Stimulated activated CD8-positive, alpha-beta memory T cell treated with anti-CD3 and anti-CD28 coated beads, Interleukin-4, amount 100 ng/mL, for 1 hour (primary cell): ENCODE results near the gene CLTCL1.
"Not testable (repeated sequence)": the region's sequence is repeated elsewhere in the genome, so short reads cannot be mapped to it uniquely, and the experiment has no call there.

Experiments used
- DNase-seq, 2 donors: peaks; one replicate each; pipeline ENCODE4 v3.0.0-alpha.2; 2020; ENCODE audit warnings: low read depth in 2 of 2, low spot score in 1 of 2

Gene CLTCL1

GRCh38 chr22:19290400-19291217 is 910 bp downstream of the CLTCL1 start:
- DNase-seq, result no peak

- DNase-seq, result no peak
These were observed 1.9 kb downstream of the CLTCL1 start for GRCh38 chr22:19289475-19290161.

GRCh38 chr22:19287889-19288288 is 3.6 kb downstream of the CLTCL1 start:
- no peak for DNase-seq

GRCh38 chr22:19287076-19287707 is 4.3 kb downstream of the CLTCL1 start:
- DNase-seq, result no peak

- no peak for DNase-seq
These were observed 5.7 kb downstream of the CLTCL1 start for GRCh38 chr22:19285831-19286230.

- not testable (repeated sequence) for DNase-seq
These were observed 12.4 kb downstream of the CLTCL1 start for GRCh38 chr22:19279143-19279542.

- no peak for DNase-seq
These were observed 13.7 kb downstream of the CLTCL1 start for GRCh38 chr22:19277785-19278184.

- no peak for DNase-seq
These were observed 15.5 kb downstream of the CLTCL1 start for GRCh38 chr22:19275919-19276600.

GRCh38 chr22:19275513-19275912 is 16.0 kb downstream of the CLTCL1 start:
- no peak for DNase-seq

- no peak for DNase-seq
These were observed 16.4 kb downstream of the CLTCL1 start for GRCh38 chr22:19275104-19275503.

- DNase-seq, result no peak
These were observed 19.5 kb downstream of the CLTCL1 start for GRCh38 chr22:19271856-19272535.

- no peak for DNase-seq
These were observed 20.2 kb downstream of the CLTCL1 start for GRCh38 chr22:19271273-19271855.

GRCh38 chr22:19270873-19271272 is 20.6 kb downstream of the CLTCL1 start:
- DNase-seq, result no peak

GRCh38 chr22:19266547-19267086 is 24.9 kb downstream of the CLTCL1 start:
- no peak for DNase-seq

- no peak for DNase-seq
These were observed 25.7 kb downstream of the CLTCL1 start for GRCh38 chr22:19265779-19266178.

- no peak for DNase-seq
These were observed 30.7 kb downstream of the CLTCL1 start for GRCh38 chr22:19260804-19261203.

GRCh38 chr22:19260194-19260593 is 31.3 kb downstream of the CLTCL1 start:
- DNase-seq, result no peak

GRCh38 chr22:19258968-19259288 is 32.6 kb downstream of the CLTCL1 start:
- not testable (repeated sequence) for DNase-seq

GRCh38 chr22:19258371-19258770 is 33.1 kb downstream of the CLTCL1 start:
- DNase-seq, result no peak

GRCh38 chr22:19256362-19256761 is 35.2 kb downstream of the CLTCL1 start:
- not testable (repeated sequence) for DNase-seq
